BE2C (cell line): Measurements from ENCODE around the gene AP1G2.

Experiments
- DNase-seq: peaks from one replicate; pipeline ENCODE4 v3.0.0-alpha.2; 2020
- H3K27me3 ChIP-seq: fragments of 250-450 bp; sonication (Bioruptor Pico); 2 replicates; pipeline ENCODE4 v1.5.1; 2020; ENCODE audit warnings: mild to moderate bottlenecking
- H3K36me3 ChIP-seq: fragments of 250-450 bp; sonication (Bioruptor Pico); 2 replicates; pipeline ENCODE4 v1.5.1; 2020; ENCODE audit warnings: mild to moderate bottlenecking
- H3K4me1 ChIP-seq: fragments of 250-450 bp; sonication (Bioruptor Pico); 2 replicates; pipeline ENCODE4 v1.5.1; 2020
- H3K4me3 ChIP-seq: 2 replicates; pipeline ENCODE4 v1.5.1; 2011; ENCODE audit warnings: low read depth, low read length
- H3K9me3 ChIP-seq: fragments of 250-450 bp; sonication (Bioruptor Pico); 2 replicates; pipeline ENCODE4 v1.5.1; 2020
- TF ChIP-seq, protein P1 (sequence below): IDR thresholded peaks from 2 replicates; pipeline ENCODE4 v1.5.1; 2012; ENCODE audit warnings: mild to moderate bottlenecking, low read depth, low read length

Gene AP1G2

DNA sequence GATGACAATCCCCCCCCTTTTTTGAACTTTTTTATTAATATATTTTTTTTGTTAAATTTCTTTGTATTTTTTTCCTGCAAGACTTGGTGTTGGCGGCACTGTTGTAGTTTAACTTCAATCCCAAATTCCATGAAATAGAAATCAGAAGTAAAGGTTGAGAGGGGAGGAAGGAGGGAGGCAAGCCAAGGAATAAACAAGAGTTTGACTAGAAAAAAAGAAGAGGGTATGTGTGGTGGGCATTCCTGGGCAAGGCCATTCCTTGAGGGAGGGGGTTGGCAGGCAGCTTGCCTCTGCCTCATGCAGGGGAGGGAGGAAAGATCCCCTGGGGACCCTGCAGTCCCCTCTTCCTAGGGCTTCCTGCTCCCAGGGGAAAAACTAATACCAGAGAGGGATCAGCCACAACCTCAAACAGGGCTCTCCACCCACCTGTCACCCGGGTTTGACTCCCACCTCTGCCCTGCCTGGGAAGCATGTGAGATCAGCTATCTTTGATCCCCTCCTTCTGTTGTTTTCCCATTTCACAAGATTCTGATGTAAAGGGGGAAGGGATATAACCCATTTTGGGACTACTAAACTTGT, 519 bp upstream of the AP1G2 start:
- peak overlapping the region; percentile 78 for H3K4me3 ChIP-seq
- no peak for DNase-seq
- TF ChIP-seq, protein P1, sequence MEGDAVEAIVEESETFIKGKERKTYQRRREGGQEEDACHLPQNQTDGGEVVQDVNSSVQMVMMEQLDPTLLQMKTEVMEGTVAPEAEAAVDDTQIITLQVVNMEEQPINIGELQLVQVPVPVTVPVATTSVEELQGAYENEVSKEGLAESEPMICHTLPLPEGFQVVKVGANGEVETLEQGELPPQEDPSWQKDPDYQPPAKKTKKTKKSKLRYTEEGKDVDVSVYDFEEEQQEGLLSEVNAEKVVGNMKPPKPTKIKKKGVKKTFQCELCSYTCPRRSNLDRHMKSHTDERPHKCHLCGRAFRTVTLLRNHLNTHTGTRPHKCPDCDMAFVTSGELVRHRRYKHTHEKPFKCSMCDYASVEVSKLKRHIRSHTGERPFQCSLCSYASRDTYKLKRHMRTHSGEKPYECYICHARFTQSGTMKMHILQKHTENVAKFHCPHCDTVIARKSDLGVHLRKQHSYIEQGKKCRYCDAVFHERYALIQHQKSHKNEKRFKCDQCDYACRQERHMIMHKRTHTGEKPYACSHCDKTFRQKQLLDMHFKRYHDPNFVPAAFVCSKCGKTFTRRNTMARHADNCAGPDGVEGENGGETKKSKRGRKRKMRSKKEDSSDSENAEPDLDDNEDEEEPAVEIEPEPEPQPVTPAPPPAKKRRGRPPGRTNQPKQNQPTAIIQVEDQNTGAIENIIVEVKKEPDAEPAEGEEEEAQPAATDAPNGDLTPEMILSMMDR: no peak
- no peaks in the 10 kb centered on the region for H3K36me3 ChIP-seq
- peaks cover 15% of the 10 kb centered on the region for H3K4me1 ChIP-seq
- H3K9me3 ChIP-seq: no peaks in the 10 kb centered on the region
- H3K27me3 ChIP-seq: no peaks in the 10 kb centered on the region

DNA sequence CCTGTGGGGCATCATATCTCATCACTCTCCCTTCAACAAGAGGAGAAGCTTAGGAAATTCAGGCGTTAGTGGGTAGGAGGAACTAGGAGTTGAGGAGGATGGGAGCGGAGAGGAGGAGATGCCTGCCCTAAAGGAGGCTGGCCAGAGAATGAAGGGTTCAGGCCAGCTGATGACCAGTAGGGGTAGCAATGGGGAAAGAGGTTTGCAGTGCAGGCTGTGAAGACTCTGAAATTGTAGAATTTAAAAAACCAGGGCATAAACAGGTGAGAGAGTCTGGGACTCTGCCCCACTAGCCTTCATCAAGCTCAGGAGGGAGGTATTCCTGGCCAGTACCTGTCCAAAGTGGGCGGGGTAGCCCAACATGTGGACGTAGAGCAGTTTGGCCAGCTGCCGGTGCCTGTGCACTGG, 809 bp downstream of the AP1G2 start:
- Histone ChIP-seq H3K4me3 (peak overlapping the region; percentile 78), H3K36me3 (no peaks in the 10 kb centered on the region), H3K27me3 (no peaks in the 10 kb centered on the region), H3K4me1 (peaks cover 15% of the 10 kb centered on the region), H3K9me3 (no peaks in the 10 kb centered on the region)
- TF ChIP-seq, protein P1: peak; percentile 19; the same call in 1 of the 2 replicates
- DNase-seq: no peak

DNA sequence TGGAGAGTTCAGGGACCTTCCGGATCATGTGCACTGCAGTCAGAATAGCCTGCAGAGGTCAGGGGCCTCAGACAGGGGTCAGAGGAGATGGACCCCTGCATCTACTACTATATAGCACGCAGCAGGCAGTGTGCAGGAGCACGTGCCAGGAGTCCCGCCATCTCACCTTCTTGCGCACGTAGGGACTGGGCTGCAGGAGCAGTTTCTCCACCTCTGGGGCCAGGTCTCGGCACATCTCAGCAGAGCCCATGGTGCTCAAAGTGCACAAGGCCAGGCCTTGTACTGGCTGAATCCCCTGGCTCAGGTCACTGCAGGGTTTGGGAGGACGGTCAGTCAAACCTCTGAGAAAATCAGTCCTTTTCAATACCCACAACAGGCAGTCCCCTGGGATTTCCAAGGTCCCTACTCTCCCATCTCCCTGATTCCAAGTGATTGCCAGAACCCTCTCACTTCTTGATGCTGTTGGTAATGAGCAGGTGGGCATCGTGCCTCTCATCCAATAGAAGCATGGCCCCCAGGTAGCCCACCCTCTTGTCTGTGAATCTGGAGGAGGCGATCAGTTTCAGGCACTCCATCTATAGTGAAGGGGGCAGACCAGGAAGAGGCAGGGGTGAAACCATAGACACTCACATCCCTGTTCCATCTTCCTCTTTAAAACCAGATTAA, 1.3 kb downstream of the AP1G2 start:
- H3K36me3 ChIP-seq: no peaks in the 10 kb centered on the region
- H3K27me3 ChIP-seq: no peaks in the 10 kb centered on the region
- no peak overlapping the region; the same call in 1 of the 2 replicates for H3K4me3 ChIP-seq
- peaks cover 15% of the 10 kb centered on the region for H3K4me1 ChIP-seq
- H3K9me3 ChIP-seq: no peaks in the 10 kb centered on the region
- DNase-seq: no peak
- TF ChIP-seq, protein P1: no peak

DNA sequence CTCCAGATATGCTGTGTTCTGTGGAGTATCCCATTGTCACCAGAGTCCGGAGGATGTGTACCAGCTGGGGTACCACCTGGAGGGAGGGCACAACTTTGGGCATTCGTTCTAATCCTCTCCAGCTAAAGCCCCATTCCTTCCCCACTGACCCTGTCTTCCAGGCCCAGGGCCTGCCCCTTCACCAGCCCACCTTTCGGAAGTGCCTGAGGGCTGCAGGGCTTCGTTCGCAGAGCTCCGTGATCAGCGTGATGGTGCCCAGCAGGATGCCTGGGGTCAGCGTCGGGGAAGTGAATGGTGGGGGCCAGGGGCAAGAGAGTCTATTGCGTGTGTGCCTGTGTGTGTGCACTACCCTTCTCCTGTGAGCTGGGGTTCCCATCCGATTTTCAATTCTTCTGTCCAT, 2.0 kb downstream of the AP1G2 start:
- Histone ChIP-seq H3K4me3 (no peak overlapping the region), H3K27me3 (no peaks in the 10 kb centered on the region), H3K4me1 (peaks cover 15% of the 10 kb centered on the region), H3K9me3 (no peaks in the 10 kb centered on the region), H3K36me3 (no peaks in the 10 kb centered on the region)
- no peak for DNase-seq
- TF ChIP-seq, protein P1: no peak

DNA sequence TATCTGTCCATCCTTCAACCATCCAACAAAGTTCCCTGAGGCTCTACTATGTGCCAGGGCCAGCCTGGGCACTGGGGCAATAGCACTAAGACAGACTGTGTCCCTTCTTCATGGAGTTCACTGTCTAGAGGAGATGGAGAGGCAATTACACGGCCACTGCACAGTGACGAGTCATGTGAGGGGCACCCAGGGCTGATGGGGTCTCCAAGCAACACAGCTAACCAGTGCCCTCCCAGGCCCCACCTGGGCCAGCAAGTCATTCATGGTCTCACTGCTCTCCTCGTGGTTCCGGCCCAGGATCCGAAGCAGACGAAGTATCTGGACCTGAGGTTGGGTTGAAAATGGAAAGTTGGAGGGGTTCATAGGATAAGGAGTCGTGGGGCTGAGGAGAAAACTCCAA, 2.7 kb downstream of the AP1G2 start:
- peaks cover 3% of the 10 kb centered on the region; the same call in 1 of the 2 replicates for H3K36me3 ChIP-seq
- H3K4me1 ChIP-seq: peaks cover 15% of the 10 kb centered on the region
- TF ChIP-seq, protein P1: no peak
- H3K27me3 ChIP-seq: no peaks in the 10 kb centered on the region
- H3K9me3 ChIP-seq: no peaks in the 10 kb centered on the region
- H3K4me3 ChIP-seq: no peak overlapping the region
- no peak for DNase-seq

DNA sequence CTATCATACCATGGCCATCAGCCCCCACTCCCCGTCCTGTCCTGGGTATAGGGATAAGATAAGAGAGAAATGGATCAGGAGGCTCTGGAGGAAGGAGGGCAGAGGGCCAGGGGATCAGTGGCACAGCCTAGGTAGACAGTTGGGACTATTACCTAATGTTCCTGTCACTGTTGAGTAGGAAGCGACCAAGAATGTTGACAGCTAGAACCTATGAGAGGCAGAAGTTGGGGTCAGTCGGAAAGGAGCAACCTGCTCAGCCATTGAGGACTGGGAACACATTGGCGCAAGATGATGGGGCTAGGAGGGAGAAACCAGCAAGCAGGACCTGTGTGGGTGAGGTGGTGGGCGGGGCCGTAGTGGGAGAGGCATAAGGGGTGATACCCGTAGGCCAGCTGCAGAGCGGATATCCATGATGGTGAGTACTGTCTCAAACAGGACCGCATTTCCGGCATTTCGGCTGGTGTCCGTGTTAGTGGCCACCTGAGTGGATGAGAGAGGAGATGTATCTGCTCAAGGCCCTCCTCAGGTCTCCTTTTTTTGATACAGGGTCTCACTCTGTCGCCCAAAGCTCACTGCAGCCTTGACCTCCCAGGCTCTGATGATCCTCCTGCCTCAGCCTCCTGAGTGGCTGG, 3.3 kb downstream of the AP1G2 start:
- no peak overlapping the region for H3K4me3 ChIP-seq
- H3K27me3 ChIP-seq: no peaks in the 10 kb centered on the region
- TF ChIP-seq, protein P1: no peak
- DNase-seq: no peak
- H3K9me3 ChIP-seq: no peaks in the 10 kb centered on the region
- H3K4me1 ChIP-seq: peaks cover 15% of the 10 kb centered on the region
- peaks cover 6% of the 10 kb centered on the region; the same call in 1 of the 2 replicates for H3K36me3 ChIP-seq
